T-helper 2 cell (primary cell): ENCODE results near the gene GIMAP4.
"Not testable (repeated sequence)": the region's sequence is repeated elsewhere in the genome, so short reads cannot be mapped to it uniquely, and the experiment has no call there.

Experiments used
- DNase-seq, 5 experiments: peaks; one replicate each; pipeline versions ENCODE4 v3.0.0 to v3.0.0-alpha.2; 2012 to 2022
- total RNA-seq, 2 donors: gene quantifications; one replicate each; lab custom pipeline; 2026; lab: John Stamatoyannopoulos, UW

GIMAP4 gene
- 41.2 to 122 reads per million in 2 donors for total RNA-seq

DNA sequence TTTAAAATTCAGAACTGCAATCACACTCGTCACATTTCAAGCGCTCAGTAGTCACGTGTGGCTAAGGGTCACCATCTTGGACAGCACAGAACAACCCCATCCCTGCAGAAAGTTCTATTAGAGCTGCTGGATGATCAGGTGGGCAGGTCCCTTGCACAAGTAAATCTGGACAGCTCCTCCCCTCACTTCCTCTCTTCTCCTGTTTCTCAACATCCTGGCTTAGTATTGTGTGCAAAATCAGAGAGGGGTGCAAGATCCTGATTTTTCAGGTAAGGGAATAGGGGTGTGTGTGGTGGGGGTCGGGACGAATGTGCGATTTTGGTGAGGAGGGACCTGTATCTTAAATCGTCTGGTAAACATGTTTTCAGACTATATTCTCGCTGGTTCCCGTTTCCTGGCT, at the start of gene GIMAP4:
TSS of gene GIMAP4 (plus strand) at position 222 of the 400 bp plus-strand sequence. CDS start 2,512 bp downstream, outside the sequence.
- peak in 2 of 5 experiments; percentile 17 to 66 for DNase-seq

DNA sequence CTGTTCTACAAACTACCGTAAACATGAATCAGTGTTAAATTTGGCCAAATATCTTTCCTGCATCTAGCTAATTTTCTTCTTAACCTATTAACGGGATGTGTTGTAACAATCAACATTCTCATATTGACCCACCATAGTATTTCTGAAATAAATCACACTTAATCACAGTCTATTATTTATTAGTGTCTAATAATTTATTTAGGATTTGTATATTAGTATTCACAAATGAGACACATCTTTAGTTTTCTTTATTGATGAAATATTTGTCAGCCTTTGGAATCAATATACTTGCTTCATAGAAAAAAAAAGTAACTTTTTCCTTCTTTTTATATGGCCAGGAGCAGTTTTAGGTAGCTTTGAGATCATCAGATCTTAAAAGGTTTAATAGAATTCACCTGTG, 47.9 kb upstream of the GIMAP4 start:
- DNase-seq = no peak

DNA sequence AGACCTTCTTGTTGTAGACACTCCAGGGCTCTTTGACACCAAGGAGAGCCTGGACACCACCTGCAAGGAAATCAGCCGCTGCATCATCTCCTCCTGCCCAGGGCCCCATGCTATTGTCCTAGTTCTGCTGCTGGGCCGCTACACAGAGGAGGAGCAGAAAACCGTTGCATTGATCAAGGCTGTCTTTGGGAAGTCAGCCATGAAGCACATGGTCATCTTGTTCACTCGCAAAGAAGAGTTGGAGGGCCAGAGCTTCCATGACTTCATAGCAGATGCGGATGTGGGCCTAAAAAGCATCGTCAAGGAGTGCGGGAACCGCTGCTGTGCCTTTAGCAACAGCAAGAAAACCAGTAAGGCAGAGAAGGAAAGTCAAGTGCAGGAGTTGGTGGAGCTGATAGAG, 47.0 kb upstream of the GIMAP4 start:
- DNase-seq = peak in 1 of 5 experiments; percentile 48

DNA sequence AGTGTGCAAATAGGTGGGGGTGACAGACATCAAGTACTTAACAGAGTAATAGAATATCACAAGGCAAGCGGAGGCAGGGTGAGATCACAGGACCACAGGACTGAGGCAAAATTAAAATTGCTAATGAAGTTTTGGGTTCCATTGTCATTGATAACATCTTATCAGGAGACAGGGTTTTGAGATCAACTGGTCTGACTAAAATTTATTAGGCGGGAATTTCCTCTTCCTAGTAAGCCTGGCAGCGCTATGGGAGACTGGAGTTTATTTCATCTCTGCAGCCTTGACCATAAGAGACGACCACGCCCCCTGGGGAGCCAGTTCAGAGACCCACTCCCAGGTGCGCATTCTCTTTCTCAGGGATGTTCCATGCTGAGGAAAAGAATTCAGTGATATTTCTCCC, 44.3 kb upstream of the GIMAP4 start:
- not testable (repeated sequence) for DNase-seq

DNA sequence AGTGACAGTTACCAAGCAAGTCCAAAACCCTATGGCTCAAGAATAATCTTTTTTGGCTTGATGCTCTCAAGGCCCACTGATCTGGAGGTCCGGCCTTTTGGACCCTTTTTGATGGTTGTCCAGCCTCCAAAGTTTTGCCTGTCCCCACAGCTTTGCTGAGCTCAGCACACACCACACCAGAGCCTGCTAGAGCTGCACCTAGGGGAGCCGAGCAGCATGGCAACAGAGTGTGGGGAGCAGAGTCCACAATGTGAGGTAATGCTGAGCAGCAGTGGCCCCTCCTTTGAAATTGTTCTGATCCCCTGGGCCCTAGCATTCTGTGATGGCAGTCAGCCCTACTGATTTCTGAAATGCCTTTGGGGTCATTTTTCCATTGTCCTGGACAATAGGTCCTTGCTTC, 43.2 kb upstream of the GIMAP4 start:
- DNase-seq = no peak

DNA sequence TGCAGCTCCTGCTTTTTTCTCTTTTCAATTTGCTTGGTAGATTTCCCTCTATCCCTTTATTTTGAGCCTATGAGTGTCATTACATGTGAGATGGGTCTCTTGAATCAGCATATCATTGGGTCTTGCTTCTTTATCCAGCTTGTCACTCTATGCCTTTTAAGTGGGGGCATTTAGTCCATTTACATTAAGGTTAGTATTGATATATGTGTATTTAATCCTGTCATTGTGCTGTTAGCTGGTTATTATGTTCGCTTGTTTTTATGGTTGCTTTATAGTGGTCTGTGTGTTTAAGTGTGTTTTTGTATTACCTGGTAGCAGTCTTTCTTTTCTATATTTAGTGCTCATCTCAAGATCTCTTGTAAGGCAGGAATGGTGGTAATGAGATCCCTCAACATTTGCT, 35.5 kb upstream of the GIMAP4 start:
- no peak for DNase-seq

DNA sequence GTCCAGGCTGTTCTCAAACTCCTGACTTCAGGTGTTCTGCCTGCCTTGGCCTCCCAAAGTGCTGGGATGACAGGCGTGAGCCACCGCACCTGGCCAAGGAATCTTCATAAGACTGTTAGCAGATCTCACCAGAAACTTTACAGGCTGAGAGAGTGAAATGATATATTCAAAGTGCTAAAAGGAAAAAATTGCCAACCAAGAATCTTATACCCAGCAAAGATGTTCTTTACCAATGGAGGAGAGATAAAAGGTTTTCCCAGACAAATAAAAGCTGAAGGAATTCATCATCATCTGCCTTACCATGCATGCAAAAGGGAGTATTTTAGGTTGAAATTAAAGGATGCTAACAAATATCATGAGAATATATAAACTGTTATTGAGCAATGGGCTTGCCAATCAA, 28.9 kb upstream of the GIMAP4 start:
- DNase-seq = no peak

DNA sequence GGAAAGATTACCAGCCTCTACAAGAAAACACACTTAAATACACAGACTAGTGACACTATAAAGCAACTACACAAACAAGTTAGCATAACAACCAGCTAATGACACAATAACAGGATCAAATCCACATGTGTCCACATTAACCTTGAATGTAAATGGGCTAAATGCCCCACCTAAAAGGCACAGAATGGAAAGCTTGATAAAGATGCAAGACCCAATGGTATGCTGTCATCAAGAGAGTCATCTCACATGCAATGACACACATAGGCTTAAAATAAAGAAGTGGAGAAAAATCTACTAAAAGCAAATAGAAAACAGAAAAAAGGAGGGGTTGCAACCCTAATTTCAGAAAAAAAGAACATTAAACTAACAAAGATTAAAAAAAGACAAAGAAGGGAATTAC, 14.0 kb upstream of the GIMAP4 start:
- DNase-seq = no peak

DNA sequence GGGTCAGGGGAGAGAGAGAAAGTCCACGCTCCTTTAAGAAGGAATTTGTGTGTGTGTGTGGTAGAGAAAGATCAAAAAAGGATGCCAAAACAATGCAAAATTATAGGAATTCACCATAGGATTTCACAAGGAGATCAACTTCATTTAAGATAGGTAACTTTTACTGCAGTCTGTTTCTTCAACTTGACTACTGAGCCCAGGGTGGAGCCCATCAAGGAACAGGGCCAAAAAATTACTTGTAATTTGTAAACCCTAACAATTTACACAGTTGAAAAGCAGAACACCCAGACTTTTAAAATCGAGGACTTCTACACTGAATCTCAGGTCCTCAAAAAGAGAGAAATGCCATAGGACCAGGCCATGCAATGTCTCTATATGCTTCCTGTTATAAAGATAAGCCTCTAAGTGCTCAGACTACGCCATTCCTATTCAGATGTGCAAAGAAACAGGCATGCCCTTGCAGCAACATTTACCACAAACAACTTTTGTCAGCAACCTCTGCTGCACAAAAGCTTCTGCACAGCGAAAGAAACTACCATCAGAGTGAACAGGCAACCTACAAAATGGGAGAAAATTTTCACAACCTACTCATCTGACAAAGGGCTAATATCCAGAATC, 10.6 kb upstream of the GIMAP4 start:
- peak in 2 of 5 experiments; percentile 58 to 91 for DNase-seq

DNA sequence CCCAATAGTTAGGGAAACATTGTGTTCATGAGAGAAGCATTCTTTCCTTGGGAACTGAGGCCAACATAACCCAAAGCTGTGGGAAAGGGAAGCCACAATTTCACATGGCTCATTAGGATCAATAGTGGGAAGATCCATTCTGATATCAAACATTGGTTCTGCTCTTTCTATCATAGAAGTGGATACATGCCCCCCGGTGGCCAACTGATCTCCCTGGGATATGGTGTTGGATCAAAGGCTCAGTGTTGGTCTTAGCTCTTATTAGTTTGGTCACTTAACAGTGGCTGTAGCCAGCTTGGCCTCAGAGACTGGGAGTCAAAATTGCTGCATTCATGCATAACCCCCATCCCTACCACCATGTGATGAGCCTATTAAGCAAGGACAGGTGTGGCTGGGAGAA, 6.7 kb upstream of the GIMAP4 start:
- no peak for DNase-seq

DNA sequence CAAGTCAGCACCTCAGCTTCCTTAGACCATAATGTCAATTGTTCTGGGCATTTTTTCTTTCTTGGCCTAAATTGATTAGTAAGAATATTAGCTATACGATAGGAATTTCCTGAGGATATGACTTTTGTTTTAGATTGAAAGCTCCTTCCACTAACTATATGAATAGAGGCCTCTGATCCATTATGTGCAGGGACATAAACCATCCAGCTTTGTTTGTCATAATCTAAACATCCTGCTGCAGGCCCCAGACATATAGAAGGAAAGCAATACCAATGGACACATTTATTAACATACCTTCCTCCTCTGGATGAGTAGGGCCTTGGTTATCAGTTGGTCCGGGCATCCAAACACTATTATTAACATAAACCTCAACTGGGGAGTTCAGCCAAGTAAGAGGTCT, 4.3 kb upstream of the GIMAP4 start:
- no peak for DNase-seq

DNA sequence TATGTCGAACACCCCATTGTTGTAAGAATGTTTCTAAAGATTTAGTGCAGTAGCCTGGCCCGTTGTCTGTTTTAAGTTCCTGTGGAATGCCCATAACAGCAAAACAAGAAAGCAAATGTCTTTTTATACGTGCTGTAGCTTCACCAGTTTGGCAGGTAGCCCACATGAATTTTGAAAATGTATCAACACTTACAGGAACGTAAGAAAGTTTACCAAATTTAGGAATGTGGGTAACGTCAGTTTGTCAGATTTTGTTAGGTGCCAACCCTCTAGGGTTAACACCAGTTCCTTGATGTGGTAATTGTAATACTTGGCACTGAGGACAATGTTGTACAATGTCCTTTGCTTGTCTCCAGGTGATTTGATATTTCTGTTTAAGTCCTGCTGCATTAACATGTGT, 3.2 kb upstream of the GIMAP4 start:
- DNase-seq = peak in 2 of 5 experiments; percentile 59 to 63

DNA sequence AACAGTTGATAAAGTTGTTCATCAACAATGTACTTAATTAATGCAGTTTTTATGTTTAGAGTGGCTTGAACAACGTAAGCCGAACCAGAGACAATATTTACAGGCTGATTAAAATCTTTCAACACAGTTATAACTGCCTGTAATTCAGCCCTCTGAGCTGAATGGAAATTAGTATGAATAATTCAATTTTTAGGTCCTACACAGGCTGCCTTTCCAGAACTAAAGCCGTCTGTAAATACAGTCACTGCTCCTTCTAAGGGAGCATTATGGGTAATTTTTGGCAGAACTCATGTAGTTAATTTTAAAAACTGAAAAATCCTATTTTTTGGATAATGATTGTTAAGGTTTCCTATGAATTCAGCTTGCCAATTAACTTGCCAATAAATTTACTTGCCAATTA, 2.6 kb upstream of the GIMAP4 start:
- no peak for DNase-seq

DNA sequence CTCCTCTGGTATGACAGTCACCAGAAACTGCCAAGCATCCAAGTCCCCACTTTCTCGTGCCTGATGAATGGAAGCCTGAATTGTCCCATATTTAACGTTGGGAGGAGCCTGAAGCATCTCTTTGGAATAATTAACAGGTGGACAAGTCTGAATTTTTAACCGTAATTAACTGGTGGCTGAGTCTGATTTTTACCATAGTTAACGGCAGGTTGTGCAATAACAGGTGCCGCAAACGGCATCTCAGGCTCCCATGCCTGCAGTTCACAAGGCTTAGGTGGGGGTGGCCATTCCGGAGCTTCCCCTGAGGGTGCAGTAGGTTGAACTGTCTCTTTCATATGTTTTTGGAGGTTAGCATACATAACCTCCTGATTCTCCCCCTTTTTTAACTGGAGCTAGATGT, 2.0 kb upstream of the GIMAP4 start:
- DNase-seq = no peak

DNA sequence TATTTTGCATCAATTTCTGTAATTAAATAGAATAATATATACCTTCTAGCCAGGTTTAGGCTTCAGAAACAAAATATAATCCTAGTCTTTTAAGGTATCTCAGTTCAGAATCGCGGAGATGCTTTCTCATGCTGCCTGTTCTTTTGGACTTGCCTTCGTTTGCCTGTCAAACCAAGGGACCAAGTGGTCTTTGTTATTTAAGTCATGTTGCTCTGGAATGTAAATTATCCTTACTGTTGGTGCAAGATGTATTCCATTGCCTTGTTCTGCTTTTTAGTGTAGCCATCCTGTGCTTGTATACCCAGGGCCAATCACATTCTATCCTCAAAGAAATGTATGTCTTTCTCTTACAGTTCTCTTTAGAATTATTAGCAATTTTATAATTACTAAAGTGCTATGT, 1.1 kb upstream of the GIMAP4 start:
- no peak for DNase-seq

DNA sequence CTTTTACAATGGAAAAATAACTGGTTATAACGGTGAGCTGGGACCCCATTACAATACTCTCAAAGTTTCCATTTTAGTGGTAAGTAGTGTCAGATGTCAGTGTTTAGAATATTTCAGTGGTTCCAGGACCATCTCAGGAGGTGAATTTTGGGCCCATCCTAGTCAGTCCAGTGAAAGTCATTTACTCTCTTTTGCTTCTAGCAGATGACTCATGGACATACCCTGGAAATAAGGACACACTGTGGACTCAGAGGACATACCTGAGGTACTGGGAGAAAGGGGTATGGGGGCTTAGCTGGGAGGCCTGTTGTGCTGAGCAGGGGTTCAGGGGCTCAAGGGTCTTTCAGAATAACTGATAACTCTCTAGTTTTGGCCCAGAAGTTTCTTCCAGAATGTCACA, 618 bp upstream of the GIMAP4 start:
- DNase-seq = no peak

DNA sequence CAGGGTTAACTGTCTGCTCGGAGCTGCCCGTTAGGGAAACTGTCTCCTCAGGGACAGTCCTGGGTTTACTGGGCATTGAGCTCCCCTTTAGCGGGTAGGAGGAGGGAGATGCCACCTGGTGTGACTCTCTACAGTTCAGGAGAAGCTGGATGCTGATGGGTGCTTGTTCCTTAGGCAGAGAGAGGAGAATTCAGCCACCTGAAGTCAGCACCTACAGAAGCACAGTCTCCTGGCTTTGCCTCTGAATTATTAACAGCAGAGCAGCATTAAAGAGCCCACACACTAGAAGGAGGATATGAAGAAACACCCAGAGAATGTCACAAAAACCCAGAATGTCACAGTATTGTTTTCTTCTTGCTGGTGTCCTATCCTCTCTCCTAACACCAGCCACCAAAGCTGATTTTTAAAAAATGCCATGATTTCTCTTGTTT, 696 bp downstream of the GIMAP4 start:
- DNase-seq = peak in 1 of 5 experiments; percentile 42

DNA sequence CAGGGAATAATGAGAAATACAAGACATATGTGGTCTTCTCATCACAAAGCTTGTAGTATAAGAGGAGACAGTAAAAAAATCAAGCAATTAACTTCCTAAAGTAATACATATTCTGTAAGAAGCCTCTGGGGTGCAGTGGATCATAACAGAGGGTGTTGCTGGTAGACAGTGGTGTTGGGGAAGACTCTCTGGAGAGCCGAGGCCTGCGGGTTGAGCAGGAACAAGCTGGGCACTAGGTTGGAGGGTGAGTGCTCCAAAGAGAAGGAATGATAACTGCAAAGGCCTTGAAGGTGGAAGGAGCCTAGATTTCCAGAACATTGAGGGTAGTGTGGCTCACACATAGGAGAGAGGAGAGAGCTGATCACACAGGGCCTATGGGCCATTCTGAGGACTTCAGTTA, 1.5 kb downstream of the GIMAP4 start:
- DNase-seq = peak in 1 of 5 experiments; percentile 70

DNA sequence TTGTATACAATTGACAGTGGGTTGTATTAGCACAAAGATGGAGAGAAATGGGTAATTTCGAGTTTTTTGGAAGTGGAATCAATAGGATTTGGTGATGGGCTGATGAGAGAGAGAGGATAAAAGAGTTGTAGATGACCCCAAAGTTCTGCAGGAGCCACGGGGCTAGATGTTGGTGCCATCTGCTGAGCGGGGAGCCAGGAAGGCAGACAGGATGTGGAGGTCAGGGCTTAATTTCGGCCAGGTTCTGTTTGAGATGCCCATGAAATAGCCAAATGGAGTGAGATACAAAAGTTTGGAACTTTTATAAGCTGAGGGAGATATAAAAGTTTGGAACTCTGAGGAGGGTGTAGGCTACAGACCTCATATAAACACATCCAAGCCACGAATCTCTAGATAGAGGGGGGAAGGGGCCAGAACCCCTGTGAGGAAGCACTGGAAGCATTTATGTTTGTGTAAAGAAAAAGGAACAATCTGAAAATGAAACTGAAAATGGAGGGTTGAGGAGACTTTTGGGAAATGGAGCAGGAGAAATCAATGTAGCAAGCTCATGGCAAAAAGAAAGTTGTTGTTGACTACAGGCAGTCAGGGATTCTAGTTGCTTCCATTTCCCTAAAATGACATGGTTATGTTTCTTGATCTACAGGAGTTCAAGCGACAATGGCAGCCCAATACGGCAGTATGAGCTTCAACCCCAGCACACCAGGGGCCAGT, 2.2 kb downstream of the GIMAP4 start:
- no peak for DNase-seq

DNA sequence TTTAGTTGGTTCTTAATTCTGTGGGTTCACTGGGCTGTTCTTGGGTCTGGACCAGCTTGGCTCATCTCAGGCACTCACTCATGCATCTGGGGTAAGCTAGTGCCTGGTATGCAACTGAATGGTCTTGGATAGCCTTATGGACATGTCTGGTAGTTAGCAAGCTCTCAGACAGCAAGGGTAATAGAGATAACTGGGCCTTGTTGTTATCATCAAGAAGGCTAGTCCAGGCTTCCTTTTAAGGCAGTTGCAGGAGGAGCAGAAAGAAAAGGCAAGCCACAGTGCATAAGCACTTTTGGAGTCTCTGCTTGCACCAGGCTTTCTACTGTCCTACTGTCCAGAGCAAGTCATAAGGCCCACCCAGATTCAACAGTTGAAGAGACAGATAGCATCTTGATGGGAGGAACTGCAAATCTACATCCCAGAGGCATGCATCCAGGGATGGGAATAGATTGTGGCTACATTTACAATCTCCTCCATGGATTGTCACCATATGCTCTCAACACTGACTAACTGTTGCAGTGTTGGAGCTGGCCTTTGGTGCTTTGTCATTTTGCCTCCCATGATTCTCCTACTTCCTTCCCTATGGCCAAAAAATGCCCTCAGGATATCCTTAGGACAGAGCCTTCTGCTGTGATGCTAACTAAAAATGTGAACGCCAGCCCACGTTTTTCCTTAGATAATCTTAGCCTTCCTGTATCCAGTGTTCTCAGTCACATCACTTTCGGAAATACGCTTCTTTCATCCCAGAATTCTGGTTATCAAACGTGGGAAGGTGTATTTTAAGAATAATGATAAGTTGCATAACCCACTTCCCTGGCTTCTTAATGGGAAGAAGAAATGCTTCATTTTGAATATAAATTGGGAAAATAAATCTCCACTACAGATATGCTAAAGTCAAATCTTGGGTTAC, 3.6 kb downstream of the GIMAP4 start:
- no peak for DNase-seq

DNA sequence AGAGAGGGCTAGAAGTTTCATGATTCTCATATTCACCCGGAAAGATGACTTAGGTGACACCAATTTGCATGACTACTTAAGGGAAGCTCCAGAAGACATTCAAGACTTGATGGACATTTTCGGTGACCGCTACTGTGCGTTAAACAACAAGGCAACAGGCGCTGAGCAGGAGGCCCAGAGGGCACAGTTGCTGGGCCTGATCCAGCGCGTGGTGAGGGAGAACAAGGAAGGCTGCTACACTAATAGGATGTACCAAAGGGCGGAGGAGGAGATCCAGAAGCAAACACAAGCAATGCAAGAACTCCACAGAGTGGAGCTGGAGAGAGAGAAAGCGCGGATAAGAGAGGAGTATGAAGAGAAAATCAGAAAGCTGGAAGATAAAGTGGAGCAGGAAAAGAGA, 5.3 kb downstream of the GIMAP4 start:
- DNase-seq = no peak

DNA sequence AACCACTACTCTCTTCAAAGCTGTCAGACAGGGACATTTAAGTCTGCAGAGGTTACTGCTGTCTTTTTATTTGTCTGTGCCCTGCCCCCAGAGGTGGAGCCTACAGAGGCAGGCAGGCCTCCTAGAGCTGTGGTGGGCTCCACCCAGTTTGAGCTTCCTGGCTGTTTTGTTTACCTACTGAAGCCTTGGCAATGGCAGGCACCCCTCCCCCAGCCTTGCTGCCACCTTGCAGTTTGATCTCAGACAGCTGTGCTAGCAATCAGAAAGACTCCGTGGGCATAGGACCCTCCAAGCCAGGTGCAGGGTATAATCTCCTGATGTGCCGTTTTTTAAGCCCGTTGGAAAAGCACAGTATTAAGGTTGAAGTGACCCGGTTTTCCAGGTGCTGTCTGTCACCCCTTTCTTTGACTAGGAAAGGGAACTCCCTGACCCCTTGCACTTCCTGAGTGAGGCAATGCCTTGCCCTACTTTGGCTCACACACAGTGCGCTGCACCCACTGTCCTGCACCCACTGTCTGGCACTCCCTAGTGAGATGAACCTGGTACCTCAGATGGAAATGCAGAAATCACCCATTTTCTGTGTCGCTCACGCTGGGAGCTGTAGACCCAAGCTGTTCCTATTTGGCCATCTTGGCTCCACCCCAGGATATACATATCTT, 12.9 kb downstream of the GIMAP4 start:
- DNase-seq = peak in 2 of 5 experiments; percentile 51 to 76
